SK-N-SH treated with all-trans-retinoic acid at 6 μM for 48 hours (cell line): ENCODE measurements around the gene CHN1.

ENCODE experiments used
- ATAC-seq: fragments of 200-7000 bp; cut with Tn5 transposase; 3 replicates; pipeline ENCODE4 v1.9.1; 2020; ENCODE audit warnings: mild to moderate bottlenecking, moderate library complexity
- ARNTL ChIP-seq: fragments of 450-650 bp; formaldehyde crosslinking; IDR thresholded peaks from 2 replicates; pipeline ENCODE4 v1.5.0; 2020; ENCODE audit warnings: low read depth, mild to moderate bottlenecking, moderate library complexity, borderline replicate concordance
- BACH2 ChIP-seq: fragments of 250-450 bp; sonication (Bioruptor Pico); IDR thresholded peaks from 2 replicates; pipeline ENCODE4 v1.9.0; 2021; ENCODE audit warnings: mild to moderate bottlenecking, borderline replicate concordance
- CREB5 ChIP-seq: fragments of 250-450 bp; sonication (Bioruptor Pico); IDR thresholded peaks from 2 replicates; pipeline ENCODE4 v1.5.1; 2020; ENCODE audit warnings: low read depth, mild to moderate bottlenecking, moderate library complexity
- CSRNP3 ChIP-seq: fragments of 250-450 bp; sonication (Bioruptor Pico); IDR thresholded peaks from 2 replicates; pipeline ENCODE4 v1.5.1; 2021; ENCODE audit warnings: mild to moderate bottlenecking, moderate library complexity
- ESRRG ChIP-seq: fragments of 250-450 bp; sonication (Bioruptor Pico); IDR thresholded peaks from 2 replicates; pipeline ENCODE4 v1.6.1; 2021; ENCODE audit warnings: mild to moderate bottlenecking
- SNAI2 ChIP-seq: fragments of 250-450 bp; sonication (Bioruptor Pico); IDR thresholded peaks from 2 replicates; pipeline ENCODE4 v1.5.0; 2020; ENCODE audit warnings: mild to moderate bottlenecking, moderate library complexity
- TCF4 ChIP-seq: fragments of 250-450 bp; sonication (Bioruptor Pico); IDR thresholded peaks from 2 replicates; pipeline ENCODE4 v1.8.0; 2021; ENCODE audit warnings: mild to moderate bottlenecking, moderate library complexity, borderline replicate concordance
- TSHZ2 ChIP-seq: fragments of 250-450 bp; sonication (Bioruptor Pico); IDR thresholded peaks from 2 replicates; pipeline ENCODE4 v1.5.0; 2020; ENCODE audit warnings: mild to moderate bottlenecking, moderate library complexity
- ZFP3 ChIP-seq: fragments of 250-450 bp; sonication (Bioruptor Pico); IDR thresholded peaks from 2 replicates; pipeline ENCODE4 v1.5.0; 2020; ENCODE audit warnings: mild to moderate bottlenecking, moderate library complexity
- ZFP30 ChIP-seq: fragments of 450-650 bp; formaldehyde crosslinking; IDR thresholded peaks from 2 replicates; pipeline ENCODE4 v1.5.0; 2022; ENCODE audit warnings: mild to moderate bottlenecking, moderate library complexity
- ZNF565 ChIP-seq: fragments of 450-650 bp; formaldehyde crosslinking; conservative IDR thresholded peaks from 2 replicates; pipeline ENCODE4 v1.5.0; 2020; ENCODE audit warnings: low read depth, mild to moderate bottlenecking, moderate library complexity
- ZNF70 ChIP-seq: fragments of 450-650 bp; formaldehyde crosslinking; IDR thresholded peaks from 2 replicates; pipeline ENCODE4 v1.5.0; 2020; ENCODE audit warnings: mild to moderate bottlenecking, moderate library complexity

The CHN1 gene

GRCh38 chr2:175004980-175005732 is at the start of gene CHN1:
CHN1 (minus strand) TSS chr2:175005381; CDS start chr2:175004912, 469 bp downstream.
- peak; percentile 91 for ATAC-seq
- TF ChIP-seq SNAI2 (CRISPR knock-in tag) (0 out of 2 replicates have a peak, but pooled peaks have one; percentile 46), TSHZ2 (CRISPR knock-in tag) (0 out of 2 replicates have a peak, but pooled peaks have one; percentile 60), CREB5 (CRISPR knock-in tag) (no peak)
- TF ChIP-seq, all 23 proteins: peak for 2

GRCh38 chr2:175054340-175054739 is 49.2 kb upstream of the CHN1 start:
- no peak for ATAC-seq
- TF ChIP-seq CSRNP3 (no peak), TCF4 (CRISPR knock-in tag) (no peak)

- no peak for ATAC-seq
- TF ChIP-seq TSHZ2 (CRISPR knock-in tag) (no peak), CSRNP3 (no peak), ZNF70 (no peak), ARNTL (CRISPR knock-in tag) (no peak), ZFP30 (CRISPR knock-in tag) (no peak), ZFP3 (CRISPR knock-in tag) (no peak), ESRRG (CRISPR knock-in tag) (no peak), BACH2 (CRISPR knock-in tag) (no peak), ZNF565 (no peak), TCF4 (CRISPR knock-in tag) (no peak), SNAI2 (CRISPR knock-in tag) (no peak)
These were observed 44.5 kb upstream of the CHN1 start for GRCh38 chr2:175049661-175050060.

- no peak for ATAC-seq
- no peak for TF ChIP-seq ESRRG (CRISPR knock-in tag)
- TF ChIP-seq TSHZ2 (CRISPR knock-in tag), result no peak
These were observed 43.1 kb upstream of the CHN1 start for GRCh38 chr2:175048275-175048674.
